Vagina (tissue), 2 donors: Measurements from ENCODE around the gene POR.

Source experiments
- CTCF ChIP-seq, 3 experiments: fragments of 450-650 bp in 2 of 3; fragments of 200-600 bp in 1 of 3; sonication (generic) in 1 of 3; IDR thresholded peaks; one replicate each; pipeline ENCODE4 v1.5.1; 2017 to 2019; ENCODE audit warnings: antibody characterized with exemption in 3 of 3, mild to moderate bottlenecking in 2 of 3, moderate library complexity in 2 of 3
- POLR2A ChIP-seq, 2 donors: fragments of 450-650 bp; IDR thresholded peaks; one replicate each; pipeline ENCODE4 v1.6.1; 2017; ENCODE audit warnings: antibody characterized with exemption in 2 of 2, mild to moderate bottlenecking in 2 of 2, moderate library complexity in 2 of 2

- TF ChIP-seq CTCF (IDR thresholded peaks at IDR 0.05) (no peak), POLR2A (IDR thresholded peaks at IDR 0.05) (no peak)
Measured at GRCh38 chr7:75916259-75916658, 1.3 kb downstream of the POR start.
